Large intestine (tissue), 3 donors: ENCODE data around the gene CMTM6. TPM values are rescaled to one million over a fixed set of nuclear protein-coding genes. Genes with fewer than 3 reads are reported as not detected.

Experiments used
- DNase-seq, 2 donors: peaks; one replicate each; pipeline versions ENCODE4 v3.0.0 to v3.0.0-alpha.2; 2013
- H3K27ac ChIP-seq: one replicate; pipeline ENCODE4 v1.5.1; 2013; ENCODE audit warnings: low read length
- H3K27me3 ChIP-seq: 2 replicates; pipeline ENCODE4 v1.6.1; 2013; ENCODE audit warnings: low read length; ENCODE audit not compliant: control insufficient read depth, insufficient read depth
- H3K36me3 ChIP-seq: 2 replicates; pipeline ENCODE4 v1.6.1; 2013; ENCODE audit warnings: low read length; ENCODE audit not compliant: control insufficient read depth, insufficient read depth
- H3K4me1 ChIP-seq: one replicate; pipeline ENCODE4 v1.6.1; 2013; ENCODE audit warnings: low read length; ENCODE audit not compliant: control insufficient read depth, insufficient read depth
- H3K4me3 ChIP-seq: one replicate; pipeline ENCODE4 v1.5.1; 2013; ENCODE audit warnings: low read length
- H3K9me3 ChIP-seq: one replicate; pipeline ENCODE4 v1.6.1; 2013; ENCODE audit warnings: mild to moderate bottlenecking, low read depth, low read length, moderate library complexity; ENCODE audit not compliant: control insufficient read depth
- WGBS: methylation state at CpG from one replicate; pipeline ENCODE4 v1.1.5; 2013; ENCODE audit warnings: low lambda C conversion rate; ENCODE audit not compliant: insufficient coverage; 5-methylcytosine and 5-hydroxymethylcytosine counted together
- polyA plus RNA-seq: library from polyadenylated mRNA; unstranded; fragments of 120-200 nt; gene quantifications from one replicate; pipeline ENCODE4 v1.2.1, GENCODE V29; 2013

The CMTM6 gene
- polyA plus RNA-seq, 1 donor, result 49.7 TPM

GRCh38 chr3:32500880-32501782 is 1.5 kb downstream of the CMTM6 start:
- H3K9me3 ChIP-seq, result peaks cover 4% of the 10 kb centered on the region
- H3K4me1 ChIP-seq, result peaks cover 7% of the 10 kb centered on the region
- no peaks in the 10 kb centered on the region for H3K36me3 ChIP-seq
- no peaks in the 10 kb centered on the region for H3K27me3 ChIP-seq
- DNase-seq, result no peak
- H3K27ac ChIP-seq, result peak overlapping the region; percentile 99
- 80% methylated on average over 6 of the region's 25 CpGs for WGBS
- H3K4me3 ChIP-seq, result peak overlapping the region; percentile 99

DNA sequence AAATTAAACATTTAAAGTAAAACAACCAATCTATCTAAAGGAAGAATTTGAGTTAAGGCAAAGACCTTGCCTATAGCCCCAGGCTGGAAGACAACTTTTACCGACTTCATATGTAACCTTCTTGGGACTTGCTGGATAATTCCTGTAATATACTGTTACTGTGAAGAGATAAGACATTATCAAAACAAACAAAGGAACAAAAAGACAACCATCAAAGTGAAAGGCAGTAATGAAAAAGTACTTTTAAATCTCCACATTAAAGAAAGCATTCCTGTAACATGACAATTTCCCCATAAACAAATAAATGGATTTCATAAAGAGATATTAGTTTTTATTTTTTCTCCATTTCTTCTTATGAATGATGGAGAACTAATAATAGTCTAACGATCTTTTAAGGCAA is 2.4 kb downstream of the CMTM6 start:
- Histone ChIP-seq H3K9me3 (peaks cover 4% of the 10 kb centered on the region), H3K27me3 (no peaks in the 10 kb centered on the region), H3K4me1 (peaks cover 7% of the 10 kb centered on the region), H3K4me3 (no peak overlapping the region), H3K36me3 (no peaks in the 10 kb centered on the region), H3K27ac (no peak overlapping the region)
- DNase-seq, result no peak
- WGBS, result 74% methylated on average over 2 of the region's 2 CpGs

DNA sequence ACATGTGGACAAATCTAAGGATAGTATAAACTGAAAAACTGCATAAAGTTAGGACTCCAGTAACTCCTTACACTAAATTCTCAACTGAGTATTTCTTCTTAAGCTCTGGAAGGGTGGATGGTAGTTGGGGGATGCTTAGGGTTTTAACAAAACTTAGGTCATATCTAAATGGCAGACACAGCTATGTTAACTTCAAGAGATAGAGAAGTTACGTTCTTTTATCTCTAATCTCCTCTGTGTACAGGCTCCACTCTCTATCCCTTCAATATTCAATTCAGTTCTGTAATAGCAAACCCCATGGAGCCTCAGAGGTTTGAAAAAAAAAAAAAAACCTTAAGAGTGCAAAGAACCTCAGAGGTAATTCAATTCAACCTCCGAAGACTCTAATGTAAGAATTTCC is 3.1 kb downstream of the CMTM6 start:
- peaks cover 7% of the 10 kb centered on the region for H3K4me1 ChIP-seq
- DNase-seq, result no peak
- WGBS, result no CpG with 5 or more reads among the region's 2 CpGs
- H3K9me3 ChIP-seq, result peaks cover 4% of the 10 kb centered on the region
- H3K27me3 ChIP-seq, result no peaks in the 10 kb centered on the region
- no peak overlapping the region for H3K27ac ChIP-seq
- no peak overlapping the region for H3K4me3 ChIP-seq
- H3K36me3 ChIP-seq, result no peaks in the 10 kb centered on the region

DNA sequence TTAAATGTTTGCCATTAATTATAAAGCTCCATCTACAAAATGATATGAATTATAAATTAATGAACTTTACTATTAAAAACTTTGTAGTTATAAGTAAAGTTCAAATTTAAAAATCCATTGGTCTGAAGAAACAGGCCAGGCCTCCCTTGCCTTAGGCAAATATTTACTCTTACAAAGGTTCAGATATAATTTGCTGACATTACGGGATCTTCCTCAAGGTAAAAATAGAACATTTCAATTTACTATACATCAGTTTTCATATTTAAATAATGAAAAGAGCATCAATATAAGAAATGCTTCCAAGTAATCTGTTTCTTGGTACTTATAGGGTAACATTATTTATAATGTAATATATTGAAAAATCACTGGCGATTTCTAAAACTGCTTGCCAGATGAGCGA is 3.7 kb downstream of the CMTM6 start:
- H3K27ac ChIP-seq, result no peak overlapping the region
- H3K9me3 ChIP-seq, result peaks cover 4% of the 10 kb centered on the region
- 80% methylated on average over 1 of the region's 3 CpGs for WGBS
- H3K27me3 ChIP-seq, result no peaks in the 10 kb centered on the region
- H3K36me3 ChIP-seq, result no peaks in the 10 kb centered on the region
- no peak overlapping the region for H3K4me3 ChIP-seq
- DNase-seq, result no peak
- peaks cover 7% of the 10 kb centered on the region for H3K4me1 ChIP-seq

DNA sequence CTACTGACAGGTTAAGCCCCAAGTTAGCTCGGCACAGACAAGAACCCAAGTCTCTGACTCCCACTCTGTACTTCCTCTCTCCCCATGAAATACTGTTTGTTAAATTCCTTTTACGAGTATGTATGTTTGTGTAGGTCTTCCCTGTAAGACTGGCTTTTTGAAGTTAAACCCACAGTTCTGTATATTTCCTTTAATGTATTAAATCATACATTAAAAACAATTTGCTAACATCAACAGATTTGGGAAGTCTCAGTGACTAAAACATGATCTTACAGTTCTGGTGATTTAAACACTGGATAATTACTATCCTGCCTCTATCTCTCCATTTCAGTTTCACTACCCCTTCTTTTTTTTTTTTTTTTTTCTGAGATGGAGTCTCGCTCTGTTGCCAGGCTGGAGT is 4.4 kb downstream of the CMTM6 start:
- no peak for DNase-seq
- WGBS, result 100% methylated on average over 2 of the region's 3 CpGs
- Histone ChIP-seq H3K36me3 (no peaks in the 10 kb centered on the region), H3K4me1 (peaks cover 7% of the 10 kb centered on the region), H3K27ac (no peak overlapping the region), H3K4me3 (no peak overlapping the region), H3K27me3 (no peaks in the 10 kb centered on the region), H3K9me3 (peaks cover 4% of the 10 kb centered on the region)

GRCh38 chr3:32495609-32496008 is 7.0 kb downstream of the CMTM6 start:
- Histone ChIP-seq H3K27ac (no peak overlapping the region), H3K27me3 (no peaks in the 10 kb centered on the region), H3K4me3 (no peak overlapping the region), H3K4me1 (peaks cover 4% of the 10 kb centered on the region), H3K9me3 (no peaks in the 10 kb centered on the region), H3K36me3 (no peaks in the 10 kb centered on the region)
- no CpG with 5 or more reads among the region's 2 CpGs for WGBS
- no peak for DNase-seq

GRCh38 chr3:32495085-32495484 is 7.6 kb downstream of the CMTM6 start:
- Histone ChIP-seq H3K9me3 (no peaks in the 10 kb centered on the region), H3K27ac (no peak overlapping the region), H3K4me3 (no peak overlapping the region), H3K27me3 (no peaks in the 10 kb centered on the region), H3K36me3 (no peaks in the 10 kb centered on the region), H3K4me1 (peaks cover 4% of the 10 kb centered on the region)
- DNase-seq, result no peak

- Histone ChIP-seq H3K4me1 (peaks cover 4% of the 10 kb centered on the region), H3K27ac (no peak overlapping the region), H3K36me3 (peaks cover 3% of the 10 kb centered on the region), H3K4me3 (no peak overlapping the region), H3K9me3 (no peaks in the 10 kb centered on the region), H3K27me3 (no peaks in the 10 kb centered on the region)
- 70% methylated on average over 2 of the region's 3 CpGs for WGBS
- DNase-seq, result no peak
Measured at GRCh38 chr3:32493437-32494414, 8.9 kb downstream of the CMTM6 start.

DNA sequence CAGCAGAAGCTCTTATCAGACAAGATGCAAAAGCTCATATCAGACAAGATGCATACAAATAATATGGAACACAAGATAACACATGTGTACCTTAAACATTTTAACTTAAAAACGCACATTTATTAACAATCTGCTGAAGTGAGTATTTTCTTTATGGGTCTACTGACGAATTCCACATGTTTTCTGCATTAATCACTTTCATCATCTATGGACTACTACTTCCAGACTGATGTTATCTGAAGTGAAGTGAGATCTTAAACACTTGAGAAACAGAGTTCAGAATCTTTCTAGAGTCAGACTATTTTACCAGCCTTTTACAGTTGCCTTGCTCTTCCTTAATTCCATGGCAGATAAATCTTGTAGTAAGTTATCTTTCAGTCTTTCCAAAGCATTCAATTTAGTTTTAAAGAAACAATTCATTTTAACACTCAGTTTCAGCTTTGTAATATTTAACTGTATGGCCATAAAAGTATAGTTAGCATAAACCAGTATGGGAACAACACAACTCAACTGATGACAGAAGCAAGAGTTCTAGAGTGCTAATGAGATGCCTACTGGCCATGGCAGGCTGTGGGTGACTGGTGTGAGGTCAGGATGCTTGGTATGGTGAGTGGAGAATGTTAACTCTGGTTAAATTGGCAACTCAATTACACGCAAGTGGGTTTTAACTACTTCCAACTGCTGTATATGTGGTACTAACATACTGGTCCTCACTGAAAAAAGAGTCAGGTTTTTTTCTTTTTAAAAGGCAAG is 9.8 kb downstream of the CMTM6 start:
- Histone ChIP-seq H3K36me3 (peaks cover 3% of the 10 kb centered on the region), H3K27ac (no peak overlapping the region), H3K4me1 (peaks cover 4% of the 10 kb centered on the region), H3K27me3 (no peaks in the 10 kb centered on the region), H3K9me3 (no peaks in the 10 kb centered on the region), H3K4me3 (no peak overlapping the region)
- WGBS, result no CpG with 5 or more reads among the region's 3 CpGs
- no peak for DNase-seq

DNA sequence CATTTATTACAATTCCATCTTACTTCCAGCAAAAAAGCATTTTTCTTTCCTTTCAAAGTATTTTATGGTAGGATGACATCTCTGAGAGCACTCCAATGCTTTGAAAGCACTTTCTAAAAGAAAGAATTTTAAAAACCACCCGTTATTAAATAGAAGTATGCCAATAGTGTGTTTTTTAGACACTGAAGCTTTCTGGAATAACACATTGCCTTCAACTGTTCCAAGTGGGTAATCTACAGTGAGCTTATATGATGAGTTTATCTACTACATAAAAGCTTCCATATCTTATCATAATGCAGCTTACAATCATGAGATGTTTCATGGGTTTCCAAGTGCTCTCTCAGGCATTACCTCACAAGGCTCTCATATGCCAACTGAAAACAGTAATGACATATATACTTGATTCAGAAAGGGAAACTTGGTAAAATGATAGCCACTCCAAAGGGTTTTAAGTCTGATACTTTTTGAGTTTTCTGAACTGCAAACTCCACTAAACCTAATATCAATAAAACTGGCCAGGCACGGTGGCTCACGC is 14.1 kb downstream of the CMTM6 start:
- no peaks in the 10 kb centered on the region for H3K27me3 ChIP-seq
- H3K36me3 ChIP-seq, result peaks cover 24% of the 10 kb centered on the region

More for the DNA sequence above, 14.1 kb downstream of the CMTM6 start:
- DNase-seq, result no peak
- Histone ChIP-seq H3K4me3 (no peak overlapping the region), H3K27ac (no peak overlapping the region), H3K9me3 (no peaks in the 10 kb centered on the region), H3K4me1 (no peaks in the 10 kb centered on the region)
- WGBS, result 80% methylated on average over 1 of the region's 3 CpGs
